NCI-H1436 (cell line): ENCODE data around the gene CDH23.

Source experiments
- DNase-seq: peaks from one replicate; lab custom pipeline; 2025; lab: John Stamatoyannopoulos, UW

The CDH23 gene

GRCh38 chr10:71743866-71744265 lies 347.1 kb downstream of the CDH23 start:
- no peak for DNase-seq

DNA sequence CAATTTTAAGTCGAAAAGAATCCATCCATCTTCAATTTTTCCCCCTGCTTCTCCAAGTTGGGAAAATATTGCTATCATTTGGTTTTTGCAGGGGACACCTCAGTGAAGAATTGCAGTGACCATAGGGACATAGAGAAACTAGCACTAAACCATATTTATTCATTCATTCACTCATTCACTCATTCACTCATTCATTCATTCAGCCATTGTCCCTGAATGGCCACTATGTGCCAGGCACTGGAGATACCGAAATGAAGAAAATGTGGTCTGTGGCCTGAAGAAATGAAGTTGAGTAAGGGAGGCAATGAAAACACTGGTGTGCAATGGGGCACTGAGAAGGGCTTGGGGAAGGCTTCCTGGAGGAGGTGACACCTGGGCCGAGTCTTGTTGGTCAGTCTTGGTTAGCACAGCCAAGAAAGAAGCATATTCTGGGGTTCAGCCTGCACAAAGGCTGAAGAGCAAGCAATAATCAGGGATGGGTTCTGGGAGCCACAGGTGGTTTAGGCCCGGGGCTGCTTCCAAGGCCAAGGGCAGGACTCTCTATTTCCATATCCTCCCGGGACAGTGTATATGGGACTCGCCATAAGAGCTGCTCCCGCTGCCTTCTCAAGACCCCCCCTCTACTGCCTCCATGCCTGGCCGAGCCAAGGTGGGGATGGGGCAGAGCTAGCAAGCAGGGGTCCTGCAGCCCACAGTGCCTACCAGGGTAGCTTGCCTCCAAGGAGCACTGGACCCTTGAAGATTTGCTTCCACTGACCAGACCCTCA lies 348.4 kb downstream of the CDH23 start:
- DNase-seq, result no peak

- no peak for DNase-seq
Measured at GRCh38 chr10:71745664-71746250, 349.0 kb downstream of the CDH23 start.

DNA sequence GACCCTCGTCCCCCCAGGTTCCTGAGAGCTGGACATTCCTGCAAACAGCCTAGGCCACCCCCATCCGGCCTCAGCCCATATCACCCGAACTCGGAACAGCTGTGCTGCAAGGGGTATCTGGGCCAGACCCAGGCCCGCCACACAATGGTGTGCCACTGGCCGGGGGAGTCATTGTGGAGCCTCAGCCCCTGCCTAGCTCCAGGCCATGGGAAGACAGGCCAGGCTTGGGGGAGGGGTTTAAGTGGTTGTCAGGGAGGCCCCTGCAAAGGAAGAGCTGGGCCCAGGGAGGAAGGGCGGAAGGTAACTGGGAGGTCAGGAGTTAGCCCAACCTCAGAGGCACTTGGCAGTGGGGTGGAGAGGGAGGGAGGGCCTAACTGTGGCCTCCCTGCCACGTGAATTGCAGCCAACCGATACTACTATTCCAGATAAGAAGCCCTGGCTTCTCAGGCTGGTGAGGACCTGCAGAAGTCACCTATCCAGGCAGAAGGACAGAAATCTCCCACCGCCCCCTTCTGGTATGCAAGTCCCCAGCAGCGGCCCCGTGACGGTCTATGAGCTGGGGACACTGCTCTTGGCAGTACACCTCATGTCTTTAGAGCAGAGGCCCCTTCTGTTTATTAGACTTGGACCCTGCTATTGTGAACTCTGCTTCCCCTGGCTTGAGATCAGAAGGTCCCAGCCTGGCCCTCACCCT lies 349.8 kb downstream of the CDH23 start:
- DNase-seq, result no peak

- DNase-seq, result no peak
Measured at GRCh38 chr10:71747039-71747531, 350.4 kb downstream of the CDH23 start.

DNA sequence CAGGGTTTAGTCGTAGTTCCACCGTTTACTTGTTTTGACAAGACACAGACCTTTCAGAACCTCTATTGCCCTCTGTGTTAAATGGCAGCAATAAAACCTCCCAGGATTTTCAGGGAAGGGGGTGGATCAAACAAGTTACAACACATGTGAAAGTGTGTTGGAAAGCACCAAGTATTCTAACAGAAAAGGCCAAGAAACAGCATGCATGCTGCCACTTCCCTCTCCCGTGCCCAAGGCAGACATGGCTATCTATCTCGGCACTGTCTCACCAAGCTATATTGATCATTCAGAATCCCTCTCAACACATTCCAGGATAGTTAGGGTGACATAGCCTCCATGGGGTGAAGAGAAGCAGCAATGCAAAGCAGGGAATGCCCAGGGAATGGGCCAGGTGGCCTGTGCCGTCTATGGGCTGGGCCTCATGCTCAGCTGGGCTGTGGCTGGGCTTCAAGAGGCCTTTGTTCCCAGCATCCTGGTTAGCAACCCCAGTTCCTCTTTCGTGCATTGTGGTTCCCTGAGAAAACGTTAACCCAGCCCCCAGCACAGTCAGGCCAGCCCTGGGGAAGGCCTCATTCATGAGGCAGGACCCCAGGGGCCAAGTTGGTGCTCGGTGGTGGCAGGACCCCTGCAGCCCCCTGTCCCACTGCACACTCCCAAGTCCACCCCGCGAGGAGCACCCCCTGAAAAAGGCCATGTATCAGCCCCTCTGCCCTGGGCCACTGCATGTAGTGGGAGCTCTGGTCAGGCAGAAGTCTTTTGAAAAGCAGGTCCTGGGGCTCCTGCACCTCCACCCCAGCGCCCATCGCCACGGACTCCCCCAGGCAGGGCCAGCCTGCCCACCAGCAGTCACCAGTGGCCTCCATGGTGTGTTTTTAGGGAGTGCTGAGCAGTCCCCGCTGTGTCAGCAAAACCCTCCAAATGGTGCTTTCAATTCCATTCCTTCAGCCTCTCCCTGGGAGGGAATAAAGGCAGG lies 351.1 kb downstream of the CDH23 start:
- DNase-seq, result no peak

DNA sequence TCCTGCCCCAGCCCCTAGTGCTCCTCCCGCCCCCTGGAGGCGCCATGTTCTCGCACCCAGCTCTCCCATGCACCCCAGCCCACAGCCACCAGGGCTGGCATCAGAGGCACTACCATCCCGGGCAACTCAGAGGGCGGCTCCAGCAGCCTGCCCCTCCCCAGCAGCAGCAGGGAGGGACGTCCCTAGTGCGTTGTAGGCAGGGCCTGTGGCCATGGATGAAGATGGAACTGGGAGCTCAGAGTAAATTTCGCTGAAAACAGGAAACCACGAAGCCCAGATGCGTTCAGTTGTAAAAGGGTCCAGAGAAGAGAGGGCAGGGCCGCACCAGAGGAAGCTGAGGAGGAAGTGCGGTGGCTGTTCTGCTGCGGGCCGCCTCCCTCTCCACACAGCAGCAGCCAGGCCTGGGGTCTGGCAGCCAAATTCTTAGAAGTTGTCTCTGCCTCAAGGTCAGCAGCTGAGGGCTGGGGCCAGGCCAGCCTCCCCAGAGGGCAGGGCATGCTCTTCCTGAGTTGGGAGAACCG lies 352.0 kb downstream of the CDH23 start:
- no peak for DNase-seq

GRCh38 chr10:71749396-71749795 lies 352.7 kb downstream of the CDH23 start:
- DNase-seq, result no peak

- no peak for DNase-seq
Measured at GRCh38 chr10:71750124-71750841, 353.6 kb downstream of the CDH23 start.

DNA sequence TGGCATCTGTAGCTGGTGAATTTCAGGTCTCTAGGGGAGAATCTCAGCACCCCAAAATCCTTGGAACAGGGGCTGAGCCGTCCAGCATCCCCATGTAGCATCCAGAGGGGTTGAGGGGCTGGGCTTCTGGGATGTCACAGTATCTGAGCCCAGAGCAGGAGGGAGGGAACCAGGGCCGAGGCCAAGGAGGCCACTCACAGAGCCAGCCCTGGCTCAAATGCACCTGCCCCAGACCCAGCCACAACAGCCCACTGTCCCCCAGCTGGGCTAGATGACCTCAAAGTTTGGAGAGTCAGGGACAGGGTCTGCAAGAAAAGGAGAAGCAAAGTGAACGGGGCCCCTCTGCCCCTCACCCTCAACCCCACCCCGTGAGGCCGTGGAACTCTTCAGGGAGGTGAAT lies 354.3 kb downstream of the CDH23 start:
- no peak for DNase-seq

DNA sequence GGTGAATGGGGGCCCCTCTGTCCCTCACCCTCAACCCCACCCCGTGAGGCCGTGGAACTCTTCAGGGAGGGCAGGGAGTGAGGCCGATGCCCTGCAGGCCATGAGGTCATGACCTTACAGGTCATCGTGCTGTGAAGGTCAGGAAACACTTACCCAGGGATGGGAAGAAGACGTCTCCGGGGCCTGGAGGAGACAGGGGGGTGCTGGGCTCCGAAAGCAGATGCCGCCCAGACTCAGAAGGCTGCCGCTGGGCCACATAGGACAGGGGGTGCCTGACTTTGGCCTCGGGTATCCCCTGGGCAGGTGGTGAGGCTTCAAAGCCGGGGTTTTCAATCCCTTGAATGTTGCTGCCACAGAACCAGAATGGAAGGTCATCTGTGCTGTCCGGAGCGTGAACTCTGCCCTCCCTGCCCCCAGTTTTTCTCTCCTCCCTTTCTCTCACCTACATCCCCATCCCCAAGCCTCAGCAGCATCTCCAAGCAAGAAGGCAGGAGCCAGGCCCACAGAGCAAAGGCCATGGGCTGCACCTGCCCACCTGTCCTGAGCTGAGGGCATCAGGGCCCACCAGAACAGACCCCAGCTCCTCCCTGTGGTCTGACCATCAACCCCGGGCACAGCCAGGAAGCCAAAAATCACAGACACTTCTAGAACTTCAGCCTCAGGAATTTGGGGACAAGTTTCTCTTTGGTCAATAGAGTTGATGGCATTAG lies 354.9 kb downstream of the CDH23 start:
- DNase-seq, result no peak

DNA sequence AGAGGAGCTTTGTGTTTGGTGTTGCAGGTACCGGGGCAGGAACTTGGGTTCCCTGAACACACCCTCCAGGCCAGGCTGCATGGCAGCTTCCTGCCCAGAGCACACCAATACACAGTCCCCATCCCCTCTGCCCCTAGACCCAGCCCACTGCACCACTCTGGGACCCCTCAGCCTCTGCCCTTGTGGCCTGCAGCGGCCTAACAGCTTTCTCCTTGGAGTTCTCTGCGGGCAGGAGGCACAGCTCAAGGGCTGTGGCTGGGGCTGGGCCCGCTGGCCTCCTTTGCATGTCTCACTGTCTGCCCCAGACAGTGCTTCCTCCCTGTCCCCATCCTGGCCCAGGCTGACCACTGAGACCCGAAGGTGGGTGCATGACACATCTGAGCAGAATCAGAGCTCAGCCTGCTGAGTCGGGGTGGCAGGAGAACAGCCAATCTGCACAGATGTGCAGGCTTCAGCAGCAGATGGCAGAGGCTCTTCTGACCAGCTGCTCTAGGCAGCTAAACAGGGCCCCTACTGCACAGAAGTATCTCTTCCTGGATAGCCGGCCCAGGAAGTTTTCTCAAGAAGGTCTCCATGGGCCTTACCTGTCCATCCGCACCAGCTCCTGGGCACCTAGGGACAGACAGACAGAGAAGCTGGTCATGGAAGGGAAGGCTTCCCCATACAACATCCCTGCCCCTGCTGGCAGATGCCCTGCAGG lies 355.8 kb downstream of the CDH23 start:
- DNase-seq, result no peak

- no peak for DNase-seq
Measured at GRCh38 chr10:71753091-71753959, 356.6 kb downstream of the CDH23 start.

DNA sequence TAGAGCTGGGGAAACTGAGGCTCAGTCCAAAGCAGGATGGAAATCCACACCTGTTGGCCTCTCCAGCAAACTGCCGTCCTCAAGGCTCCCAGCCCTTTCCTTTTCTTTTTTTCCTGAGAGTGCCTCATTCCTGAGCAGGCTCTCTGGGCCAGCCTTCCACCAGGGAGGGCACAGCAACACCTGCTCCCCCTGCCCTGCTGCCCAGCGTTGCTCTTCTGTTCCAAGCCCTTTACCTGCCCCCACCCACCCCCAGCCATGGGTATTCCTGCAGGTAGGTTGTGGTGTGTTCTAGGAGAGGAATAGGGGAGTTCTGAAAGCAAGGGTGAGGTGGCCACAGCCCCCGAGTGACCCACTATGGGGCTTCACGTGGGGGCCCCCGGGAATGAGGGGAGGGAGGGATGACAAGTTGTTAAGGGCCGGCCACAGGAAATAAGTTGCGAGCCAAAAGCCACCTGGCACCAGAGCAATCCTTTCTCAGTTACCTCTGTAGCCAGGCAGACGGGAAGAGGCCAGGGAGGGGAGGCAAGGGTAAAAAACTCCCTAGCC lies 357.3 kb downstream of the CDH23 start:
- no peak for DNase-seq

GRCh38 chr10:71754562-71754961 lies 357.8 kb downstream of the CDH23 start:
- DNase-seq, result no peak

GRCh38 chr10:71755179-71755879 lies 358.6 kb downstream of the CDH23 start:
- no peak for DNase-seq

GRCh38 chr10:71756311-71757191 lies 359.8 kb downstream of the CDH23 start:
- no peak for DNase-seq
